Kidney epithelial cell (primary cell): ENCODE data around the gene SECISBP2L. TPM values are rescaled to one million over a fixed set of nuclear protein-coding genes. Genes with fewer than 3 reads are reported as not detected.

ENCODE experiments used
- DNase-seq: peaks from one replicate; pipeline ENCODE4 v3.0.0-alpha.2; 2010; ENCODE audit warnings: low read depth
- H3K27me3 ChIP-seq: 2 replicates; pipeline ENCODE4 v1.6.0; 2011; ENCODE audit warnings: low read length; ENCODE audit not compliant: control insufficient read depth, insufficient read depth
- H3K36me3 ChIP-seq: 2 replicates; pipeline ENCODE4 v1.5.1; 2011; ENCODE audit warnings: low read length; ENCODE audit not compliant: control insufficient read depth, insufficient read depth
- H3K4me3 ChIP-seq: 2 replicates; pipeline ENCODE4 v1.5.1; 2011; ENCODE audit warnings: low read depth, mild to moderate bottlenecking, control low read depth, low read length
- CTCF ChIP-seq: IDR thresholded peaks from 2 replicates; pipeline ENCODE4 v1.5.1; 2011; ENCODE audit warnings: mild to moderate bottlenecking, moderate library complexity, low read length, control low read depth, inconsistent platforms; ENCODE audit not compliant: insufficient read depth, poor library complexity, severe bottlenecking
- total RNA-seq: library from RNA; depleted of rRNA; stranded (reverse); fragments of >200 nt; gene quantifications from 2 replicates; pipeline ENCODE4 v1.2.3, GENCODE V29; 2015

The SECISBP2L gene
- total RNA-seq, 1 donor from 2014 or later = 20.0 TPM

GRCh38 chr15:48946074-48946839, 100.0 kb downstream of the SECISBP2L start:
- Histone ChIP-seq H3K4me3 (no peak overlapping the region), H3K36me3 (no peaks in the 10 kb centered on the region), H3K27me3 (no peaks in the 10 kb centered on the region)
- peak; percentile 72 for DNase-seq
- TF ChIP-seq CTCF = no peak

GRCh38 chr15:48945386-48945785, 100.9 kb downstream of the SECISBP2L start:
- Histone ChIP-seq H3K27me3 (no peaks in the 10 kb centered on the region), H3K4me3 (no peak overlapping the region), H3K36me3 (no peaks in the 10 kb centered on the region)
- no peak for TF ChIP-seq CTCF
- no peak for DNase-seq

- no peaks in the 10 kb centered on the region for H3K27me3 ChIP-seq
- no peak for DNase-seq
- no peak for TF ChIP-seq CTCF
- no peak overlapping the region for H3K4me3 ChIP-seq
- no peaks in the 10 kb centered on the region for H3K36me3 ChIP-seq
These were observed 104.3 kb downstream of the SECISBP2L start for GRCh38 chr15:48941904-48942303.

GRCh38 chr15:48940508-48940907, 105.7 kb downstream of the SECISBP2L start:
- peak; percentile 76 for DNase-seq
- no peaks in the 10 kb centered on the region for H3K27me3 ChIP-seq
- no peak for TF ChIP-seq CTCF

GRCh38 chr15:48939648-48940047, 106.6 kb downstream of the SECISBP2L start:
- Histone ChIP-seq H3K27me3 (no peaks in the 10 kb centered on the region), H3K4me3 (no peak overlapping the region), H3K36me3 (no peaks in the 10 kb centered on the region)
- peak; percentile 56 for DNase-seq
- TF ChIP-seq CTCF = no peak

More at GRCh38 chr15:48940508-48940907, 105.7 kb downstream of the SECISBP2L start:
- Histone ChIP-seq H3K36me3 (no peaks in the 10 kb centered on the region), H3K4me3 (no peak overlapping the region)

Other genes starting within 250 kb of the SECISBP2L start
- 2.5 and 3.2 TPM in 2 replicates for gene CEP152, start 235.4 kb downstream of the SECISBP2L start, total RNA-seq
- gene EID1, start 168.3 kb downstream of the SECISBP2L start, total RNA-seq = 105 and 134 TPM in 2 replicates
- gene SHC4, start 82.5 kb downstream of the SECISBP2L start, total RNA-seq = 3.3 and 4.2 TPM in 2 replicates
- gene COPS2, start 109.2 kb upstream of the SECISBP2L start, total RNA-seq = 35.7 and 46.1 TPM in 2 replicates
- gene GALK2, start 123.8 kb upstream of the SECISBP2L start, total RNA-seq = 16.4 and 28.6 TPM in 2 replicates